DND-41 (cell line): ENCODE results near the gene SUMO1.
A peak's percentile ranks its signal among the peaks of the same experiment; 100 is the strongest.

Experiments
- ATAC-seq: fragments of 200-7000 bp; cut with Tn5 transposase; 3 replicates; pipeline ENCODE4 v1.9.1; 2021; ENCODE audit warnings: low read depth; ENCODE audit not compliant: insufficient read depth
- DNase-seq: peaks from one replicate; pipeline ENCODE4 v3.0.0-alpha.2; 2020
- H2AFZ ChIP-seq: 2 replicates; pipeline ENCODE4 v1.6.0; 2012; ENCODE audit warnings: low read depth, low read length
- H3K27ac ChIP-seq: 2 replicates; pipeline ENCODE4 v1.5.1; 2012; ENCODE audit warnings: low read length, inconsistent platforms
- H3K27me3 ChIP-seq: fragments of 200-600 bp; sonication (generic); 2 replicates; pipeline ENCODE4 v1.6.0; 2012; ENCODE audit warnings: low read length, mild to moderate bottlenecking, inconsistent platforms; ENCODE audit not compliant: insufficient read depth, poor library complexity
- H3K36me3 ChIP-seq: 2 replicates; pipeline ENCODE4 v1.5.1; 2012; ENCODE audit warnings: low read length, inconsistent platforms; ENCODE audit not compliant: insufficient read depth
- H3K4me1 ChIP-seq: 2 replicates; pipeline ENCODE4 v1.5.1; 2012; ENCODE audit warnings: mild to moderate bottlenecking, low read length; ENCODE audit not compliant: insufficient read depth
- H3K4me2 ChIP-seq: 2 replicates; pipeline ENCODE4 v1.6.0; 2012; ENCODE audit warnings: mild to moderate bottlenecking, moderate library complexity, low read length, inconsistent platforms; ENCODE audit not compliant: insufficient read depth
- H3K4me3 ChIP-seq, 2 experiments: fragments of 200-600 bp in 1 of 2; shearing (Covaris generic) in 1 of 2; 2 replicates each; pipeline ENCODE4 v1.5.1; 2012 to 2016; ENCODE audit warnings: inconsistent platforms in 2 of 2, low read length in 2 of 2, mild to moderate bottlenecking in 2 of 2, low read depth in 1 of 2, moderate library complexity in 1 of 2
- H3K79me2 ChIP-seq: 2 replicates; pipeline ENCODE4 v1.6.0; 2012; ENCODE audit warnings: low read length, inconsistent platforms; ENCODE audit not compliant: insufficient read depth
- H3K9ac ChIP-seq: 2 replicates; pipeline ENCODE4 v1.6.0; 2012; ENCODE audit warnings: low read depth, mild to moderate bottlenecking, inconsistent platforms, low read length, moderate library complexity
- H3K9me3 ChIP-seq: 2 replicates; pipeline ENCODE4 v1.5.1; 2012; ENCODE audit warnings: low read length, moderate library complexity, mild to moderate bottlenecking, inconsistent platforms; ENCODE audit not compliant: insufficient read depth, severe bottlenecking
- H4K20me1 ChIP-seq: 2 replicates; pipeline ENCODE4 v1.6.0; 2012; ENCODE audit warnings: low read length; ENCODE audit not compliant: insufficient read depth
- EZH2 ChIP-seq: IDR thresholded peaks from 3 replicates; pipeline ENCODE4 v1.6.1; 2012; ENCODE audit warnings: borderline replicate concordance, low read depth, mild to moderate bottlenecking, moderate library complexity, low read length, inconsistent platforms; ENCODE audit not compliant: severe bottlenecking
- TF ChIP-seq, protein P1 (sequence below): IDR thresholded peaks from 2 replicates; pipeline ENCODE4 v1.5.1; 2012; ENCODE audit warnings: borderline replicate concordance, low read length, moderate library complexity, mild to moderate bottlenecking; ENCODE audit not compliant: poor library complexity, severe bottlenecking; ENCODE audit errors: extremely low read depth

Gene SUMO1

DNA sequence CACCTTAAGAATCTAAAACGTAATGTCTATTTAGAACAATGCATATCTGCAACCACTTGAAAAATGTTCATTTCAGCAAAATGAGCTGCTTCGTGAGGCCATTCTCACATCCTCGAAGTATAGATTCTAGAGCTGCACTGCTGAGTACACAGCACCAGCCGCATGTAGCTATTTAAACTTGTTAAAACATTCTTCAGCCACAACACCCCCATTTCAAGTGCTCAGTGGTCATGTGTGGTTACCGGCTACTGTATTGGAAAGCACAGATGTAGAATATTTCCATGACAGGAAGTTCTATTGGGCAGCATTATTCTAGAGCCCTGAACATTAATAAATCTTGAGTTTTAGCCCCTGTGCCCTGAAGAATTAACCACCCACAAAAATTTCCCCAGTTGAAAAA is 35.0 kb downstream of the SUMO1 start:
- Histone ChIP-seq H3K4me3 (no peak overlapping the region), H3K4me1 (no peaks in the 10 kb centered on the region), H3K36me3 (peaks cover 24% of the 10 kb centered on the region)

DNA sequence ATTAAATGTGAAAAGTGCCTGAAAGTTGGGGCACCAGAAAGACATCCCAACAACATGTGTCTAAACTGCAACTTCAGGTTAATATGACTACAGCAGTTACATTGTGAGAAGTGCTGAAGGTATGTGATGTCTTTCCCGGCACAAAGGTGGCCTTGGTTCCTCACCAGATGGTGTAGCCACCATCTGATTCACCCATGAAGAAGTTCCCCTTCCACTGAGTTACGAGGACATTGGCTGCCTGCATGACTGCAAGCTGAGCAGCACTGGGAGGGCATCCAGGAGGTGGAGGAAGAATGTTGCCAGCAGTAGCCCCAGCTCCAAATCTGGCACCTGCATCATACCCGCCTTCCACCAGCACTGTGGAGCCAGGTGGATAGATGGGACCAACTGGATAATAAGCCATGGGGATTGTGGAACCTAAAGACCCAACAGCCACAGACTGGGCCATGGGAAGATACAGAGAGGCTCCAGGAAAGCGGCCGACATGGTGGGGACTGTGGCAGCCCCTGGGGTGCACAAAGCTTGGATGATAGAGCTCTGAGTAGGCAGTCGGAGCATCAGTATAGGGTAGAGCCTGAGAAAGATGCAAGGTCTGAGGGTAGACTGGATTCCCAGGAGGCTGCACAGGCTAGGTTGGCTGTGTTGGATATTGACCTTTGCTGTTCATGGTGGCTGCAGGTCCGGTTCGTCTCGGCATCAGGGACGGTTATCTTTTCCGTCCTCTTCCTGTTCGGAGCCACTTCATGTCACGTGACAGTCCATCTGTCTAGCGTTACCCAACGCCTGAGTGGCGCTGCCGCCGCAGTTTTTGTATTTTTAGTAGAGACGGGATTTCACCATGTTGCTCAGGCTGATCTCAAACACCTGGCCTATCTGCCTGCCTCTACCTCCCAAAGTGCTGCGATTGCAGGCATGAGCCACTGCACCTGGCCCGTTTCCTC is 36.9 kb downstream of the SUMO1 start:
- Histone ChIP-seq H3K9ac (no peak overlapping the region), H3K4me3 (no peak overlapping the region), H3K79me2 (no peaks in the 10 kb centered on the region), H3K27ac (no peak overlapping the region), H3K36me3 (peaks cover 9% of the 10 kb centered on the region; the same call in 1 of the 2 replicates), H3K4me2 (no peak overlapping the region), H4K20me1 (0 out of 2 replicates have a peak, but pooled peaks cover 2% of the 10 kb centered on the region), H3K9me3 (no peaks in the 10 kb centered on the region), H2AFZ (no peak overlapping the region), H3K4me1 (no peaks in the 10 kb centered on the region), H3K27me3 (no peaks in the 10 kb centered on the region)
- DNase-seq (no peak), ATAC-seq (peak; percentile 31; the same call in 1 of the 3 replicates)
- TF ChIP-seq, protein P1, sequence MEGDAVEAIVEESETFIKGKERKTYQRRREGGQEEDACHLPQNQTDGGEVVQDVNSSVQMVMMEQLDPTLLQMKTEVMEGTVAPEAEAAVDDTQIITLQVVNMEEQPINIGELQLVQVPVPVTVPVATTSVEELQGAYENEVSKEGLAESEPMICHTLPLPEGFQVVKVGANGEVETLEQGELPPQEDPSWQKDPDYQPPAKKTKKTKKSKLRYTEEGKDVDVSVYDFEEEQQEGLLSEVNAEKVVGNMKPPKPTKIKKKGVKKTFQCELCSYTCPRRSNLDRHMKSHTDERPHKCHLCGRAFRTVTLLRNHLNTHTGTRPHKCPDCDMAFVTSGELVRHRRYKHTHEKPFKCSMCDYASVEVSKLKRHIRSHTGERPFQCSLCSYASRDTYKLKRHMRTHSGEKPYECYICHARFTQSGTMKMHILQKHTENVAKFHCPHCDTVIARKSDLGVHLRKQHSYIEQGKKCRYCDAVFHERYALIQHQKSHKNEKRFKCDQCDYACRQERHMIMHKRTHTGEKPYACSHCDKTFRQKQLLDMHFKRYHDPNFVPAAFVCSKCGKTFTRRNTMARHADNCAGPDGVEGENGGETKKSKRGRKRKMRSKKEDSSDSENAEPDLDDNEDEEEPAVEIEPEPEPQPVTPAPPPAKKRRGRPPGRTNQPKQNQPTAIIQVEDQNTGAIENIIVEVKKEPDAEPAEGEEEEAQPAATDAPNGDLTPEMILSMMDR, result no peak
- TF ChIP-seq EZH2, result no peak

More for the DNA sequence above, 35.0 kb downstream of the SUMO1 start:
- TF ChIP-seq, protein P1, result no peak
- no peak for TF ChIP-seq EZH2
- DNase-seq (no peak), ATAC-seq (no peak)
- Histone ChIP-seq H3K4me2 (no peak overlapping the region), H3K27me3 (no peaks in the 10 kb centered on the region), H3K9me3 (no peaks in the 10 kb centered on the region), H2AFZ (no peak overlapping the region), H3K9ac (no peak overlapping the region), H4K20me1 (0 out of 2 replicates have a peak, but pooled peaks cover 2% of the 10 kb centered on the region), H3K79me2 (no peaks in the 10 kb centered on the region), H3K27ac (no peak overlapping the region)

DNA sequence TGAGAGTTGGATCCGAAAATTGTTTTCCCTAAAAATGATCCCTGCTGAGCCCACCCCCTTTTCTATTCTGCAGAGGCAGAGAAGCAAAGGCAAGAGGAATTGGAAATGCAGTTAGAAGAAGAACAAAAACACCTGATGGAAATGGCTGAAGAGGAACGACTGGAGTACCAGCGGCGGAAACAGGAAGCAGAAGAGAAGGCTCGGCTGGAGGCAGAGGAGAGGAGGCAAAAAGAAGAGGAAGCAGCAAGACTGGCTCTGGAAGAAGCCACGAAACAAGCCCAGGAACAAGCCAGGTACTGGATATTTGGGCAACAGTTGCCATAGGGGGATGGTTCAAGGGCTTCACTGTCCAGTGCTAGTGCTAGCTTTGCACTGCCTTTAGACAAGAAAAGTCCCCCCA is 41.7 kb downstream of the SUMO1 start:
- Histone ChIP-seq H3K79me2 (no peaks in the 10 kb centered on the region), H3K9ac (no peak overlapping the region), H3K4me3 (no peak overlapping the region), H3K9me3 (no peaks in the 10 kb centered on the region), H3K4me2 (no peak overlapping the region), H3K27me3 (no peaks in the 10 kb centered on the region), H3K36me3 (no peaks in the 10 kb centered on the region; the same call in 1 of the 2 replicates), H3K27ac (no peak overlapping the region), H4K20me1 (0 out of 2 replicates have a peak, but pooled peaks cover 2% of the 10 kb centered on the region), H2AFZ (no peak overlapping the region), H3K4me1 (no peaks in the 10 kb centered on the region)
- ATAC-seq (no peak), DNase-seq (no peak)
- TF ChIP-seq, protein P1, result no peak
- no peak for TF ChIP-seq EZH2
